Smooth muscle cell (in vitro differentiated cells): ENCODE results near the gene KRT35. TPM values are rescaled to one million over a fixed set of nuclear protein-coding genes. Genes with fewer than 3 reads are reported as not detected.

Source experiments
- DNase-seq: peaks from one replicate; lab custom pipeline; 2025; ENCODE audit not compliant: unreplicated experiment; lab: John Stamatoyannopoulos, UW
- H2AFZ ChIP-seq: fragments of 200-600 bp; sonication (generic); 2 replicates; pipeline ENCODE4 v1.6.0; 2016; ENCODE audit warnings: antibody characterized with exemption, low read depth, mild to moderate bottlenecking
- H3F3A ChIP-seq: fragments of 200-600 bp; sonication (generic); 2 replicates; pipeline ENCODE4 v1.6.0; 2017; ENCODE audit warnings: antibody characterized with exemption, low read depth
- H3K27ac ChIP-seq: fragments of 200-600 bp; sonication (generic); 2 replicates; pipeline ENCODE4 v1.5.1; 2016; ENCODE audit warnings: low read depth, mild to moderate bottlenecking
- H3K27me3 ChIP-seq: fragments of 200-600 bp; sonication (generic); 2 replicates; pipeline ENCODE4 v1.6.1; 2016; ENCODE audit warnings: low read depth, mild to moderate bottlenecking
- H3K36me3 ChIP-seq: fragments of 200-600 bp; sonication (generic); 2 replicates; pipeline ENCODE4 v1.5.1; 2016; ENCODE audit warnings: low read depth
- H3K4me1 ChIP-seq: fragments of 200-600 bp; sonication (generic); 2 replicates; pipeline ENCODE4 v1.5.1; 2016; ENCODE audit warnings: low read depth
- H3K4me2 ChIP-seq: fragments of 200-600 bp; sonication (generic); 2 replicates; pipeline ENCODE4 v1.6.0; 2016; ENCODE audit warnings: mild to moderate bottlenecking
- H3K4me3 ChIP-seq: fragments of 200-600 bp; sonication (generic); 2 replicates; pipeline ENCODE4 v1.5.1; 2016; ENCODE audit warnings: mild to moderate bottlenecking
- H3K79me2 ChIP-seq: fragments of 200-600 bp; sonication (generic); 2 replicates; pipeline ENCODE4 v1.6.0; 2016; ENCODE audit warnings: low read depth, mild to moderate bottlenecking
- H3K9ac ChIP-seq: fragments of 200-600 bp; sonication (generic); 2 replicates; pipeline ENCODE4 v1.6.0; 2016; ENCODE audit warnings: low read depth
- H3K9me3 ChIP-seq: fragments of 200-600 bp; sonication (generic); replicated peaks from 2 replicates; pipeline ENCODE4 v1.5.1; 2016; ENCODE audit warnings: low read depth
- H4K20me1 ChIP-seq: fragments of 200-600 bp; sonication (generic); 2 replicates; pipeline ENCODE4 v1.6.0; 2016; ENCODE audit warnings: low read depth
- CTCF ChIP-seq: fragments of 200-600 bp; sonication (generic); IDR thresholded peaks from 2 replicates; pipeline ENCODE4 v1.5.1; 2017; ENCODE audit warnings: borderline replicate concordance, mild to moderate bottlenecking, antibody characterized with exemption; ENCODE audit not compliant: insufficient read depth, poor library complexity, severe bottlenecking
- WGBS: methylation state at CpG from one replicate; pipeline ENCODE4 v1.1.7; 2016; ENCODE audit warnings: low lambda C conversion rate; 5-methylcytosine and 5-hydroxymethylcytosine counted together
- polyA plus RNA-seq: library from polyadenylated mRNA; unstranded; fragments of >200 nt; fragmentation: Nextera tagmentation; extraction: Ambion mirVana; gene quantifications from 2 replicates; pipeline ENCODE4 v1.2.1, GENCODE V29; 2016
- total RNA-seq: library from RNA; depleted of rRNA; stranded (reverse); fragments of >200 nt; gene quantifications from 2 replicates; pipeline ENCODE4 v1.2.3, GENCODE V29; 2014

The KRT35 gene
- total and polyA plus RNA-seq, 2 experiments from 2014 or later: not detected

- no peak for TF ChIP-seq CTCF
- Histone ChIP-seq H3K4me2 (no peak overlapping the region), H3K79me2 (no peaks in the 10 kb centered on the region), H3K9me3 (no peaks in the 10 kb centered on the region), H3K27ac (no peak overlapping the region), H4K20me1 (no peaks in the 10 kb centered on the region), H3K4me1 (no peaks in the 10 kb centered on the region), H3K4me3 (no peak overlapping the region), H3K27me3 (no peaks in the 10 kb centered on the region), H3F3A (no peaks in the 10 kb centered on the region), H3K9ac (no peak overlapping the region), H2AFZ (no peak overlapping the region), H3K36me3 (no peaks in the 10 kb centered on the region)
- no peak for DNase-seq
- 100% methylated on average over 1 of the region's 1 CpG for WGBS
These were observed 25.7 kb downstream of the KRT35 start for GRCh38 chr17:41455236-41455635.

GRCh38 chr17:41453066-41453465, 27.9 kb downstream of the KRT35 start:
- no peak overlapping the region for H2AFZ ChIP-seq
- no peaks in the 10 kb centered on the region for H3K4me1 ChIP-seq
- H3K4me3 ChIP-seq: no peak overlapping the region
- H3K9ac ChIP-seq: no peak overlapping the region
- no peak for TF ChIP-seq CTCF
- DNase-seq: no peak
- no peaks in the 10 kb centered on the region for H3K9me3 ChIP-seq
- no peaks in the 10 kb centered on the region for H3F3A ChIP-seq
- no peaks in the 10 kb centered on the region for H3K79me2 ChIP-seq
- WGBS: 98% methylated on average over 3 of the region's 3 CpGs
- no peaks in the 10 kb centered on the region for H3K36me3 ChIP-seq
- no peaks in the 10 kb centered on the region for H4K20me1 ChIP-seq
- H3K4me2 ChIP-seq: no peak overlapping the region
- H3K27me3 ChIP-seq: no peaks in the 10 kb centered on the region
- H3K27ac ChIP-seq: no peak overlapping the region

GRCh38 chr17:41452281-41452680, 28.7 kb downstream of the KRT35 start:
- Histone ChIP-seq H3K4me2 (no peak overlapping the region), H3K9ac (no peak overlapping the region), H3K36me3 (no peaks in the 10 kb centered on the region), H3F3A (no peaks in the 10 kb centered on the region), H3K4me1 (no peaks in the 10 kb centered on the region), H3K9me3 (no peaks in the 10 kb centered on the region), H3K27ac (no peak overlapping the region), H3K79me2 (no peaks in the 10 kb centered on the region), H3K27me3 (no peaks in the 10 kb centered on the region), H4K20me1 (no peaks in the 10 kb centered on the region), H2AFZ (no peak overlapping the region), H3K4me3 (no peak overlapping the region)
- WGBS: 75% methylated on average over 4 of the region's 4 CpGs
- DNase-seq: no peak
- TF ChIP-seq CTCF: no peak

- H4K20me1 ChIP-seq: no peaks in the 10 kb centered on the region
- DNase-seq: no peak
- H3K27me3 ChIP-seq: no peaks in the 10 kb centered on the region
- H3K79me2 ChIP-seq: no peaks in the 10 kb centered on the region
- 38% methylated on average over 2 of the region's 2 CpGs for WGBS
- no peaks in the 10 kb centered on the region for H3K4me1 ChIP-seq
- H3K9me3 ChIP-seq: no peaks in the 10 kb centered on the region
- TF ChIP-seq CTCF: no peak
- H3K4me3 ChIP-seq: no peak overlapping the region
- H2AFZ ChIP-seq: no peak overlapping the region
- H3K4me2 ChIP-seq: no peak overlapping the region
- H3F3A ChIP-seq: no peaks in the 10 kb centered on the region
- H3K27ac ChIP-seq: no peak overlapping the region
- no peaks in the 10 kb centered on the region for H3K36me3 ChIP-seq
- no peak overlapping the region for H3K9ac ChIP-seq
These were observed 29.7 kb downstream of the KRT35 start for GRCh38 chr17:41451154-41451728.
